C4-2B (cell line): ENCODE results near the gene RNU1-3.
"Not testable (repeated sequence)": the region's sequence is repeated elsewhere in the genome, so short reads cannot be mapped to it uniquely, and the experiment has no call there.

Experiments
- CTCF ChIP-seq: fragments of 450-650 bp; conservative IDR thresholded peaks from 2 replicates; pipeline ENCODE4 v1.5.1; 2017; ENCODE audit warnings: mild to moderate bottlenecking
- ZFX ChIP-seq: fragments of 450-650 bp; IDR thresholded peaks from 2 replicates; pipeline ENCODE4 v1.6.1; 2017

- TF ChIP-seq CTCF, ZFX: not testable (repeated sequence)
These were observed 45.0 kb downstream of the RNU1-3 start for GRCh38 chr1:16621681-16622315.
